D341Med (cell line): ENCODE data around the gene LHX3.
"Not testable (repeated sequence)": the region's sequence is repeated elsewhere in the genome, so short reads cannot be mapped to it uniquely, and the experiment has no call there.

Experiments used
- DNase-seq: peaks from one replicate; pipeline ENCODE4 v3.0.0; 2012; ENCODE audit warnings: low spot score

LHX3 gene

DNA sequence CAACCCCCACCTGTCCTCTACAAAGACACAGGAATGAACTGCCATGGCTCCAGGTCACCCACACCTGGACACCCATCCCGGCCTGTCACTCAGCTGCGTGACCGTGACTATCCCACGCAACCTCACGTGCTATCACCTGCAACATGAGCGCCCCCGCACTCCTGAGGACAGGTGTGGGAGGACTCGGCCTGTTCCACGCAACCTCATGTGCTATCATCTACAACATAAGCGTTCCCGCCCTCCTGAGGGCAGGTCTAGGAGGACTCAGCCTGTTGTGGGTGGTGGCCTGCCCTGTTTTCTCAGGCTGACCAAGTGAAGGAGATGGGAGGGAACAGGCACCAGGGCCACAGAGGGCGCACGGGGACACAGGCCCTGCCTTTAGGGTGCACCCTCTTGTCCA, 36.6 kb upstream of the LHX3 start:
- DNase-seq, result no peak

DNA sequence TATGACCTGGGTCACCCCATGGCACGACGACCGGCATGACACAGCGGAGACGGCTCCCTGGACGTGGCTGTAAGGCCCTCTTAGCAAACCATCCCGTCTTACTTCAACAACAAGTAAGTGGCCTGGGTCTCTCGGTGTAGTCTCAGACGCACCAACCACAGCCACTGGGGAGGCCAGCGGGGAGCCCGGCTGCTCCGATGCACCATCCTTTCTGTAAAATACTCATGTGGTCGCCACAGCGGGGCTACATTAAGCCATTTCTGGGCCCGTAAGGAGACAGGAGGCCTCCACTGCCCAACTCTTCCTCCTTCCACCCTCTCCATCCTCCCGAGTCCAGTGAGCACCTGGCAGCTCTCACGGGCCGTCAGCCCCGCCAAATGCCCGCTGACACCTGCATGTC, 36.0 kb upstream of the LHX3 start:
- no peak for DNase-seq

DNA sequence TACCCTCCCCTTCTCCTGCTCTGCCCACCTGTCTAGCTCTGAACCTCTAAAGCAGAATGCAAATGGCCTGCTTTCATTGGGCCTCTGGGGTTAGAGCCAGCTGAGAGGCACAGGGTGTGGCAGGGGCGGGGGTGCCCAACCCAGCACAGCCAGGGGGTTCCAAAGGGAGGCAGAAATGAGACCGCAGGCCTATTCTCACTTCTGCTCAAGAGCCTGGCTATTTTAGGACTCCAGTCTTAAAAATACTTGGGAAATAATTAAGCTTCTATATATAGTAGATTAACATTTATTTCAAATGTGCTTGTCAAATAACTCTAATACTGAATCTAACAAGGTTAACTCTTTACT, 35.0 kb upstream of the LHX3 start:
- DNase-seq, result no peak

DNA sequence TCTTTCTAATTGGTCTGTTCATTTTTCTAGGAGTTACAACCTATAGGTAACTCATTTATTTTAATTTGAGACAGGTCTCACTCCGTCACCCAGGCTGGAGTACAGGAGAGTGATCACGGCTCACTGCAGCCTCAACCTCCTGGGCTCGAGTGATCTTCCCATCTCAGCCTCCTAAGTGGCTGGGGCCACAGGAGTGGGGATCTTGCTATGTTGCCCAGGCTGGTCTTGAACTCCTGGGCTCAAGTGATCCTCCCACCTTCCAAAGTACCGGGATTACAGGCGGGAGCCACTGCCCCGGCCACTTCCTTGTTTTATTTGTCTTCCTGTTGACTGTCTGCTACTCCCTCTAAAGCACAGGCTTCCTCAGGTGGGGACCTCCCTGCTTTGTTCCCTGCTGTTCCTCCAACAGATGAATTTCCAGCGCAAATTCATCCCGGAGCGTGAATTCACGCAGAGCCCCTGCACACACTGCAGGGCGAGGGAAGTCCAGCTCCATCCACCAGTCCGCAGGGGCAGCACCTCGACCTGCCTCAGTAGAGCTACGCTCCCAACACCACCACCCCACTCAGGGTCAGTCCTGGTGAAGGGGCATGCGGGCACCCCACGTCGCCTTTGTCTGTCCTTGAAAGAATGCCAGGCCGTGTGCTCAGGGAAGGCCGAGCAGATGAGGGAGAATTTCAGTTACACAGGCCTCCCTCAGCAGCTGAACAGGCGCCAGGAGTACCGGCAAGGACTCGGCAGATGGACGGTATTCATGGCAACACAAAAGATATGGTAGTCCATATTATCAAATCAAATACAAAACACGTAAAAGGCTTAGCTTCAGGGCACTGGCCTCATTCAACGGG, 34.4 kb upstream of the LHX3 start:
- no peak for DNase-seq

DNA sequence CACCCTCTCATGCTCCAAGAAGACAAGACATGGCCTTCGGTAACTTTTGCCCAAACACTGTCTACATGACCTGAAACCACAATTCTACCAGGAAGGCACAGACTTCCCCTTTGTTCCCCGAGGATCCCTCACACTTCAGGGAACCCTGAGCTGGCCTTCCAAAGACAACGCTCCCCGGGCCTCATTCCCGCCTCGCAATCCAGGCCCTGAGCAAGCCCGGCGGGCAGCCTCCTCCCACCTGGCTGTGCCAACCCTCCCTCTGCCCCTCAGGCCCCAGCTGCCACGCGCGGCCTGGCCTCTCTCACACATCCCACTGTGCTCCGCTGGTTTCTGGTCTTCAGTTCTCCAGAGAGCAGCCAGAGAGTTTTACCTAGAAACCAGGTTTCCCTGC, 33.4 kb upstream of the LHX3 start:
- no peak for DNase-seq

DNA sequence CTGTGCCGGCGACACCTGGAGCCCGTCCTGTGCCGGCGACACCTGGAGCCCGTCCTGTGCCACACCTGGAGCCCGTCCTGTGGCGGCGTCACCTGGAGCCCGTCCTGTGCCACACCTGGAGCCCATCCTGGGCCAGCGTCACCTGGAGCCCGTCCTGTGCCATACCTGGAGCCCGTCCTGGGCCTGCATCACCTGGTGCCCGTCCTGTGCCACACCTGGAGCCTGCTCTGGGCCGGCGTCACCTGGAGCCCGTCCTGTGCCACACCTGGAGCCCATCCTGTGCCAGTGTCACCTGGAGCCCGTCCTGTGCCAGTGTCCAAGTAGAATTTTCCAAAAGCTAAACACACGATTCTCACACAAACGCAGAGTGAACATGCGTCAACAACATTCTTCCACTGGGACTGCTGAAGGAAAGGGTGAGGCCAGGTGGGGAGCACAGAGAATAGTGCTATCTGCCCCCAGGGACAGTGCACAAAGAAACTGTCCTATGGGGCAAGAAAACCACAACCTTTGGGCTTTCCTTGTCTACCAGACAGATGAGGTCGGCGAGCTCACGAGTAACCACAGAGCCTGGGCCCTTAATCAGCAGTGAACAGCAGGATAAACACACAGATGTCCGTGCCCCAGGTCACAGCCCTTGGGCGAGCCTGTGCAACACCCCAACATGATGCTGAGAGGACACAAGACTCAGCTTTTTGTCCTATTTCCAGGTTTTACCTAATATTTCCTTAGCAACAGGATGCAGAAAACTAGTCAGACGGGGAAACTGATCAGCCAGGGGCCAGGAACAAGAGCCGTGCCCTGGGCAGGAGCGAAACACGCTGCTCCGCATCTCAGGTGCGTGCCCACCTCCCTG, 32.8 kb upstream of the LHX3 start:
- no peak for DNase-seq

DNA sequence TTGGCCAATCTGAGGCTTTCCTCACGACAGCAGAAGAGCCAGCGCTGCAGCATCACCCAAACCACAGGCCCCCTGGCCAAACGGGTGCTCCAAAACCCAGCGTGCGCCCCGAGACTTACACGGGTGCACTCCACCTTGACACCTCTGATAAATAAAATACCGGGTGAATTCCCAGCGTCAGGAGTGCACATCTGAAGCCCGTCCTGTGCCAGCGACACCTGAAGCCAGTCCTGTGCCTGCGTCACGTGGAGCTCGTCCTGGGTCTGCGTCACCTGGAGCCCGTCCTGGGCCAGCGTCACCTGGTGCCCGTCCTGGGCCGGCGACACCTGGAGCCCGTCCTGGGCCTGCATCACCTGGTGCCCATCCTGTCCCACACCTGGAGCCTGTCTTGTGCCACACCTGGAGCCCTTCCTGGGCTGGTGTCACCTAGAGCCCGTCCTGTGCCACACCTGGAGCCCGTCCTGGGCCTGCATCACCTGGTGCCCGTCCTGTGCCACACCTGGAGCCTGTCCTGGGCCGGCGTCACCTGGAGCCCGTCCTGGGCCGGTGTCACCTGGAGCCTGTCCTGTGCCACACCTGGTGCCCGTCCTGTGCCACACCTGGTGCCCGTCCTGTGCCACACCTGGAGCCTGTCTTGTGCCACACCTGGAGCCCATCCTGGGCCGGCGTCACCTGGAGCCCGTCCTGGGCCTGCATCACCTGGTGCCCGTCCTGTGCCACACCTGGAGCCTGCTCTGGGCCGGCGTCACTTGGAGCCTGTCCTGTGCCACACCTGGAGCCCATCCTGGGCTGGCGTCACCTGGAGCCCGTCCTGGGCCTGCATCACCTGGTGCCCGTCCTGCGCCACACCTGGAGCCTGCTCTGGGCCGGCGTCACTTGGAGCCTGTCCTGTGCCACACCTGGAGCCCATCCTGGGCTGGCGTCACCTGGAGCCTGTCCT, 31.8 kb upstream of the LHX3 start:
- DNase-seq, result not testable (repeated sequence)

DNA sequence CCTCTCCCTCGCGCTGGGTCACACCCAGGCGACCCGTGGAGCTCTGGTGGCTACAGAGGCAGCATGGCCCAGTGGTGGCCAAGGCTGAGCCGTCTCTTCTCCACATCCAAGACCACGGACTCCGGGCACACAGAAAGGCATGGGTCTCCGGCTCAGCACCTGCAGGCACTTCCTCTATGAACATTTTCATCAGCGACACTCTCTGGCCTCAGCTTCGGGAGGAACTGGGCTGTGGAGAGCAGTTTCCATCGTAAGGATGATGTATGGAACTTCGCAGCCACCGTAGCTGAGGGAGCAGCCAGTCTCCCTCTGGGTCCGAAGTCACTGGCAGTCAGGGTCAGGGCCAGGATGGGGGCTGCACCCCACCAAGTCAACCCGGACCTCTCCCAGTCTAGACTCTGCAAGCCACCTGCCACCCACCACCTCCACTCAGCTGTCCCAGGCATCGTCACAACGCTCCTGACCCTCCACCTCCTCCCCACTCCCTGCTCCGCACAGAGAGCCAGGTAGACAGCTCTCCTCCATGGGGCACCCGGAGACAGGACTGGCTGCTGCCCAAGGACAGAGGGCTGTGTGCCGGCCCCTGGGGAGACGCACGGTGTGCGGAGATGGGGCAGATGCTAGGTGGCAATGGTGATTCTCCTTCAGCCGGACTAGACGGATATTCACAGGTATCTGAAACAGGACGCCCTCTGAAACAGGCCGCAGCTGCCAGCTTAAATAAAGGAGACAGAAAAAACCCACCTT, 31.0 kb upstream of the LHX3 start:
- no peak for DNase-seq

DNA sequence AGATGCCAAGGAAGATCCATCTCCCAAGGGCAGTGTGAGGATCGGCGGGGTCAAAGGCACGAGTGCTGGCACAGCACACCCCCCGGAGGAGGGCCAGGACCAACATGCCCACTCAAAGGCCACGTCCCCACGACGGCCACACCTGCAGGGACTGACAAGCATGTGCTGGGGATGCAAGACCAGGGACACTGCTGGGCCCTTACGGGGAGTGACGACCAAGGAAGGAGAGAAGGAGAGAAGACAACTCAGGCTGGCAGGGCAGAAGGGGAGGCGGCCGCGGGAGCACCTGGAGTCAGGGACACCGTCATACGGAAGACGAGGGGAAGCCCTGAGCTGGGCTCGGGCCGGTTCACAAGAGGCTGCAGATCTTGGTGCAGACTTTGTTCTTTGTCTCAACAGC, 30.2 kb upstream of the LHX3 start:
- DNase-seq, result no peak

DNA sequence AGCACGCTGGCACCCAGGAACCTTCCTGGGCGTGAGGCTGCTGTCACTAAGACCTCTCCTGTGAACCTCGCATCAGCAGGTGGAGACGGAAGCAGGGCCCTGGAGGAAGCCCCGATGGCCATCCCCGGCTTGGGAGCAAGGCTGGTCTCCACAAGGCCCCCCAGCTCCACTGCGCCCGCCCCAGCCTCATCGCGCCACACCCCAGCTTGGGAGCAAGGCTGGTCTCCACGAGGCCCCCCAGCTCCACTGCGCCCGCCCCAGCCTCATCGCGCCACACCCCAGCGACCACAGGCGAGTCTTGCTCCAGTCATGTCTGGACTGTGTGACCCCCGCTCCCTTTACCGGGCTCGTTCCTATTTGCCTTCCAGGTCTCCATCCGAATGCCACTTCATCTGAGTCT, 29.7 kb upstream of the LHX3 start:
- no peak for DNase-seq

DNA sequence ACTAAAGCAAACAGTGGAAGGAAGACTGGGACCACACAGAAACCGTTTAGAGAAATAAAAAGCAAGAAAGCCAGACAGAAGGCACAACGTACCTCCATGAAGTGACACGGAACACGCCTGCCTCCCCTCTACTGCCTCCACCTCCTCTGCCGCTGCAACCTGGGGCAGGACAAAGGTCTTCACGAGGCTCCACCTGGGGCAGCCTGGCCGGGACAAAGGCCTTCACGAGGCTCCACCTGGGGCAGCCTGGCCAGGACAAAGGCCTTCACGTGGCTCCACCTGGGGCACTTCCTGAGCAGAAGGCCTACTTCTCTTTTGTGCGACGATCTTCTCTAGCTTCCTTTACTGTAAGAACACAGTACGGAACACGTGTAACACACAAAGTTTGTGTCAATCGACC, 28.9 kb upstream of the LHX3 start:
- no peak for DNase-seq

DNA sequence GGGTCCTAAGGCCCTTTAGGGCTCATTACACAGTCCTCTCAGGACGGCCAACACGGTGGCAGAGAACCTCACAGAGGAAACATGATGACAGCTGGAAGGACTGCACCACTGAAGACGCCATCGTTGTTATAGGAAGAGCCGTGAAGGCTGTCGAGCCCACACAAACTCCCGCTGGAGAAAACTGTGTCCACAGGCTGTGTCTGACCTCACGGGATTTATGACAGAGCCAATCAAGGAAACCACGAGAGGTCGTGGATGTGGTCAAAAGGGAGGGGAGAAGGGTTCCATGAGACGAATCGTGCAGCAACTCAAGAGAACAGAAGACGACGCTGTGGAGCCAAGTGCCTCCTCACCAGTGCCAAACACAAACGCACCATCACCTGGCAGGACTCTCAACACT, 28.5 kb upstream of the LHX3 start:
- DNase-seq, result no peak

DNA sequence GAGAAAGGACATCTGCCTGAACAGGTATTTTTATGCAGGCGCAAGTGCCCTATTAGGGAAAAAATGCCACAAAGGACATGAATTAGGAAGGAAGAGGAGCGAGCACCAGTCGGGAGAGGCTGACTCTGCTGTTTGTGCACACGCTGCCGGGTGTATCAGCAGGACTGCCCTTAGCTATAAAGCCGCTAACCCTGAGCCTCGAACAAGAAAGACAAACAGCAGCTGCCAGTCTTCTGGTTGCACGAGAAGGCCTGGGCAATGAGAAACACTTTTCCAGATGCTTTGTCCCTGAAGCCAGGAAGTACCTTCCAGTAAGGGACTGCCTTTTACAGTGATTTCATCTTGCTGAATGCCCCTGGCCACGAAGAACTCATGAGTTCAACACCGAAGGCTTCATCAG, 28.0 kb upstream of the LHX3 start:
- DNase-seq, result no peak

DNA sequence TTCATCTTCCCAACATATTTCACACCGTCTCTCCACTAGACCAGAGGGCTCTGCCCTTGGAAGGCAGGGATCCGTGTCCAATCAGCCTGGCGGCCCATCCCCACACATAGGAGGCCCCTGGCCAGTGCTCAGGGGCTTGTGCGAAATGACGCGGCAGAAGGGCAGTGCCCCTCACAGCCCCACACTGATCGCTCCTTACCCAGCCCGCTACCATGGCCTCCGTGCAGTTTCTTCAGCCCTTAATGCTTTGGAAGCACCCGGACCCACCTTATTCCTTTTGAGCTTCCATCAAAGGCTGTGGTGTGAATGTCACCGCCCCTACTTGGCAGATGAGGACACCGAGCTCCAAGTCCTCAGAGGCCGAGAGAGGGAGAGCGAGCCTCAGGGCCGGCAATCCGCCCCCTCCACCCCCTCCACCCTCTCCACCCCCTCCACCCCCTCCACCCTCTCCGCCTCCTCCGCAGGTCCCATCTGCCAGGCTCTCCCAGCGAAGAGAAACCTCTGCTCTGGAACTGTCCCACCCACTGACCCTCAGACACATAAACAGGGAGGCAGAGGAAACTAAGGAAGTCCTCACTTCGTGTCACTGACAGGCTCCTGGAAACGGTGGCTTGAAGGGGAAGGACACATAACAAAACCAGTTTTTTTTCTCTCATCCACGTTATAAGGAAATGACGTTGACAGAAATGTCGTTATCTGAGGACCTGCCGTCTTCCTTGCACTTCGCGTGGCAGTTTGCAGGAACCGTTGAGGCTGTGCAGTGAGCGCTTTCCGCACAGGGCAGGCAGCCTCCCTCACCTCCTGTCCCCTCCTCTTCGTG, 26.8 kb upstream of the LHX3 start:
- DNase-seq, result no peak

DNA sequence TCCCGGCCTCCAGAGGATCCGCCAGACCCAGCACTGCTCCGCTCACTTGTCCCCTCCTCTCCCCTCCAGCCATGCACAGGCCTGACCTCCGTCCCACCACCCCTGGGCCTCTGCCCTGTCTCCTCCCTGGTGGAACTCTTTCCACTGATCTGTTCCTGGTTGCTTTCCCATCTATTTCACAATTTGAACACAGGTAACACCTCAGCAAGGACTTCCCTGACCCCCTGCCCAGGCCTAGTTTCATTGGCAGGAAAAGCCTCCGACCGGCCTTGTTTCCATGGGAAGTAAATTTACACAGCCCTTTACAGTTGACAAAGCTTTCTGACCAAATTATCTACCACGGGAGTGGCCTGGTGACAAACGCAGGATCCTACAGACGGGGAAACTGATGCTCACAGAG, 25.8 kb upstream of the LHX3 start:
- DNase-seq, result no peak

DNA sequence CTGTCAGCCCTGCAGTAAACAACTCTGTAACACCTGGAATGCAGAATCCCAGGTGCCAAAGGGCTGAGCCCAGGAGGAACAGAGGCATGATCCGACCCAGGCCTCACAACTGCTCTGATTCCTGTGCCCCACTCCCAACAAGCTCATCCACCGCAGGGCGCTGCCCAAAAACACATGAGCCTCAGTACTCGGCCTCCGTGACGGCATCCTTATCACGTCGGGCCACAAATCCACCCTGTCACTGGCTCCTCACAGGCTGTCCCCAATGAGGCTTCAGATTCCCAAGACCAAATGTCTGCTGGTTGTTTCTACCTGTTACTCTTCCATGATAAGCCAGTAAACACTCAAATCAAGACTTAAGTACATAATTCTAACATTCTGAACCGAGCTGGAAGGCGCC, 25.4 kb upstream of the LHX3 start:
- DNase-seq, result no peak

DNA sequence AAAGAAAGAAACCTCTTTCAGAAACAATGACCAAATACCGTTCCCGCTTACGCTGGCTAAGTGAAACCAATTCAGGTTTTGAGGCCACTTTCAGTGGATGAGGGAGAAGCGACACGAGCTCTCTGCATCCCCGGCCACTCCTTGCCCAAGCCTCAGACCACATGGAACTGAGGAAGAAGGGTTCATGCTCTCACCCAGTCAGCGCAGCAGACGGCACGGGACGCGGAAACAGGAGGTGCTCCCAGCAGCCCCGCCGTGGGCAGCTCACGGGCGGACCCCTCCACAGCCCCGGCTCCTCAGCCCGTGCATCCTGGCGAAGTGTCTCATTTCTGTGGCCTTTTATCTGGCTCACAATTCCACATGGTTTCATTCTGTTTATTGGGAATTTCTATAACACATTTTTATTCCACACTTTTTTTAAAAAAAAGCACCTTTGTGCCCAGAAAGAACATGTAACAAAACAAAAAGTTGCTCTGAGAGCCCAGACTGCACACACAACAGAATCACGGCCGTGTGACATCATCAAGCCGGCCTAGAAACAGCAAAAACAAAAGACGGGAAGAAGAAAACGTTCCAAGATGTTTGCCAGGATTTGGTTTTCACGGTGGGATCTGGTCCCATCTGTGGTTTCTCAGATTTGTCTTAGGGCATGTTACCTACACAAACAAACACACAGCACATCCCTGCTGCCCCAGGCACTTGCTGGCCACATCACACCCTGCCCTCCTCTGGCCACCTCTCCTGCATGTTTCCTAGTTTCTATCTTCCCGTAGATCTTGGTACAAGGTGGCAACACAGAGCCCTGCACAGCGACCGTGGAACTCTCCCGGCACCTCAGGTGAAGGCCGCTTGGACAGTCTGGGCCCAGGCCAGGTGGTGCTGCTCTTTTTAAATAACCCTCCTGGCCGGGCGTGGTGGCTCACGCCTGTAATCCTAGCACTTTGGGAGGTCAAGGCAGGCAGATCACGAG, 24.5 kb upstream of the LHX3 start:
- no peak for DNase-seq

DNA sequence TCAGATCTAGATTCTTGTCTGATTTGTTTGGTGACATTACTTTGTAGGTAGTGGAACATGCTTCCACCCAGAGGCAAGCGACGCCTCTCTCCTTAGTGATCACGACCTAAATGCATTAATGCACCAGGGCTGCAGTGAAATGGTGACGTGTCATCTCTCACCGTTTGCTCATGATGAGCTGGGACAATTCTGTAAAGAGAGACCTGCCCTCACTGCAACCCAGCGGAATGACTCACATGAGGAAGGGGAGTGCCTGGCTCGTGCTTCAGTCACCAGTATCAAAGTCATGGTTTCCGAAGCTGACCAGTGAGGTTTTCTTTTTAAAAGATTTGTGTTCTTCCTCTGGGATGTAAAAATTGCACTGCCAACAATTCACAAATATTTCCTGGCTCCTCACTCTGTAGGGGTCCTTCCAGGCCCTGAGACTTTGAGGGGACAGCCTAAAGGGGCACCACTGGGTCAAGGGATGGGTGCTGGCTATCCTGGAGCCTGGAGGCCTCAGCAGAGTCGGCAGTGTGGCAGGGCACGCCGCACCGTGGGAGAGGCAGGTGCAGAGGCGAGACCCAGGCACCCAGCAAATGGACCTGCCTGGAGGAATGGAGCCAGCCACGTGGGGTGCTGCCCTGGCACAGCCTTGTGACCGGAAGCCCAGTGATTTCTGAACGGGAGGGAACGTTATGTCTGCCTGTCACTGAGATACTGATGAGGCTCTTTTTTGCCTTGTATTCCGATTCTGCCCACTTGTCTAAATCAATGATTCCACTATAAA, 23.4 kb upstream of the LHX3 start:
- DNase-seq, result no peak
